Stimulated activated naive CD8-positive, alpha-beta T cell treated with anti-CD3 and anti-CD28 coated beads, Interleukin-15, amount 100 ng/mL, for 72 hours (primary cell): ENCODE results near the gene HAUS2.
"Not testable (repeated sequence)": the region's sequence is repeated elsewhere in the genome, so short reads cannot be mapped to it uniquely, and the experiment has no call there.

Experiments
- ATAC-seq: fragments of 150-1000 bp; cut with Tn5 transposase; 2 replicates; pipeline ENCODE4 v1.10.0; 2021; ENCODE audit warnings: mild to moderate bottlenecking, moderate library complexity
- DNase-seq, 2 donors: peaks; one replicate each; pipeline ENCODE4 v3.0.0; 2021 to 2022
- H3K27ac Mint-ChIP-seq, 2 donors: one replicate each; pipeline ENCODE4 v1.8.0; 2022; ENCODE audit warnings: mild to moderate bottlenecking in 2 of 2, mixed read lengths in 2 of 2, moderate library complexity in 2 of 2
- H3K27me3 Mint-ChIP-seq: one replicate; pipeline ENCODE4 v1.8.0; 2022; ENCODE audit warnings: mixed read lengths
- H3K4me1 Mint-ChIP-seq: one replicate; pipeline ENCODE4 v1.8.0; 2022; ENCODE audit warnings: mild to moderate bottlenecking, mixed read lengths
- H3K4me3 Mint-ChIP-seq, 2 donors: one replicate each; pipeline ENCODE4 v1.8.0; 2022; ENCODE audit warnings: mild to moderate bottlenecking in 2 of 2, mixed read lengths in 2 of 2, moderate library complexity in 1 of 2
- H3K9me3 Mint-ChIP-seq, 2 donors: one replicate each; pipeline ENCODE4 v1.8.0; 2022; ENCODE audit warnings: mixed read lengths in 2 of 2

Gene HAUS2

GRCh38 chr15:42549741-42550392 lies 1.2 kb downstream of the HAUS2 start:
- ATAC-seq (no peak), DNase-seq (no peak)
- H3K27me3 Mint-ChIP-seq, result no peaks in the 10 kb centered on the region
- peaks cover 71% of the 10 kb centered on the region for H3K4me1 Mint-ChIP-seq
- no peaks in the 10 kb centered on the region for H3K9me3 Mint-ChIP-seq
- peak overlapping the region; percentile 91 to 96 for H3K4me3 Mint-ChIP-seq
- peak overlapping the region; percentile 0 to 12 for H3K27ac Mint-ChIP-seq

GRCh38 chr15:42553554-42553953 lies 4.9 kb downstream of the HAUS2 start:
- ATAC-seq (no peak), DNase-seq (no peak)
- Mint-ChIP-seq H3K27ac (no peak overlapping the region), H3K9me3 (no peaks in the 10 kb centered on the region), H3K4me3 (no peak overlapping the region), H3K4me1 (peaks cover 49% of the 10 kb centered on the region), H3K27me3 (no peaks in the 10 kb centered on the region)

GRCh38 chr15:42556550-42557207 lies 8.0 kb downstream of the HAUS2 start:
- H3K27me3 Mint-ChIP-seq, H3K9me3 Mint-ChIP-seq, H3K27ac Mint-ChIP-seq, H3K4me3 Mint-ChIP-seq, ATAC-seq, DNase-seq: not testable (repeated sequence)
- H3K4me1 Mint-ChIP-seq, result peaks cover 27% of the 10 kb centered on the region

- no peaks in the 10 kb centered on the region for H3K27me3 Mint-ChIP-seq
- peaks cover 11% of the 10 kb centered on the region for H3K4me1 Mint-ChIP-seq
- H3K27ac Mint-ChIP-seq, result no peak overlapping the region
- ATAC-seq (no peak), DNase-seq (no peak)
- H3K9me3 Mint-ChIP-seq, result no peaks in the 10 kb centered on the region
- H3K4me3 Mint-ChIP-seq, result no peak overlapping the region
Observed at GRCh38 chr15:42558739-42559138, 10.1 kb downstream of the HAUS2 start.

GRCh38 chr15:42575188-42576039 lies 26.8 kb downstream of the HAUS2 start, which contains the start of gene STARD9:
Gene STARD9, plus strand, starts transcription at chr15:42575606. Its CDS starts 110 bp downstream, at chr15:42575716.
- DNase-seq (peak; percentile 96 to 97), ATAC-seq (peak; percentile 93)
- peak within 1 kb of the TSS; percentile 92 to 93 for H3K4me3 Mint-ChIP-seq
- H3K9me3 Mint-ChIP-seq, result no peaks in the 10 kb centered on the region
- peaks cover 38% of the 10 kb centered on the region for H3K4me1 Mint-ChIP-seq
- H3K27me3 Mint-ChIP-seq, result no peaks in the 10 kb centered on the region
- peak within 1 kb of the TSS; percentile 85 to 94 for H3K27ac Mint-ChIP-seq

- Mint-ChIP-seq H3K4me3 (peak overlapping the region; percentile 92 to 93), H3K9me3 (no peaks in the 10 kb centered on the region), H3K27me3 (no peaks in the 10 kb centered on the region), H3K27ac (peak overlapping the region in 1 of 2 donors; percentile 94), H3K4me1 (peaks cover 45% of the 10 kb centered on the region)
- DNase-seq, result peak in 1 of 2 donors; percentile 13
- ATAC-seq, result no peak
Observed at GRCh38 chr15:42576040-42576594, 27.5 kb downstream of the HAUS2 start.

- Mint-ChIP-seq H3K4me1 (peaks cover 51% of the 10 kb centered on the region), H3K4me3 (peak overlapping the region; percentile 92 to 93), H3K9me3 (no peaks in the 10 kb centered on the region), H3K27ac (no peak overlapping the region), H3K27me3 (no peaks in the 10 kb centered on the region)
- no peak for ATAC-seq
- DNase-seq, result no peak
Observed at GRCh38 chr15:42576776-42577175, 28.1 kb downstream of the HAUS2 start.

- peaks cover 59% of the 10 kb centered on the region for H3K4me1 Mint-ChIP-seq
- no peak for DNase-seq
- no peaks in the 10 kb centered on the region for H3K27me3 Mint-ChIP-seq
- no peak for ATAC-seq
- H3K4me3 Mint-ChIP-seq, result no peak overlapping the region
- H3K27ac Mint-ChIP-seq, result no peak overlapping the region
- H3K9me3 Mint-ChIP-seq, result no peaks in the 10 kb centered on the region
Observed at GRCh38 chr15:42577514-42578031, 28.9 kb downstream of the HAUS2 start.

- DNase-seq (no peak), ATAC-seq (no peak)
- Mint-ChIP-seq H3K27ac (no peak overlapping the region), H3K9me3 (no peaks in the 10 kb centered on the region), H3K4me3 (no peak overlapping the region), H3K27me3 (no peaks in the 10 kb centered on the region), H3K4me1 (peaks cover 67% of the 10 kb centered on the region)
Observed at GRCh38 chr15:42578984-42579537, 30.4 kb downstream of the HAUS2 start.

GRCh38 chr15:42581272-42581730 lies 32.7 kb downstream of the HAUS2 start:
- Mint-ChIP-seq H3K4me3 (peak overlapping the region; percentile 82 to 83), H3K4me1 (peaks cover 55% of the 10 kb centered on the region), H3K27me3 (no peaks in the 10 kb centered on the region), H3K27ac (peak overlapping the region in 1 of 2 donors; percentile 14), H3K9me3 (no peaks in the 10 kb centered on the region)
- ATAC-seq, result peak; percentile 99
- peak; percentile 75 to 79 for DNase-seq

- ATAC-seq, result no peak
- no peaks in the 10 kb centered on the region for H3K27me3 Mint-ChIP-seq
- H3K4me1 Mint-ChIP-seq, result peaks cover 44% of the 10 kb centered on the region
- H3K4me3 Mint-ChIP-seq, result no peak overlapping the region
- H3K9me3 Mint-ChIP-seq, result no peaks in the 10 kb centered on the region
- DNase-seq, result no peak
- H3K27ac Mint-ChIP-seq, result no peak overlapping the region
Observed at GRCh38 chr15:42582569-42583375, 34.1 kb downstream of the HAUS2 start.

GRCh38 chr15:42584031-42584765 lies 35.6 kb downstream of the HAUS2 start:
- ATAC-seq, result no peak
- H3K27me3 Mint-ChIP-seq, result no peaks in the 10 kb centered on the region
- H3K4me3 Mint-ChIP-seq, result no peak overlapping the region

GRCh38 chr15:42590619-42591237 lies 42.1 kb downstream of the HAUS2 start:
- peaks cover 9% of the 10 kb centered on the region for H3K4me1 Mint-ChIP-seq
- no peak overlapping the region for H3K4me3 Mint-ChIP-seq
- no peak for DNase-seq
- no peaks in the 10 kb centered on the region for H3K27me3 Mint-ChIP-seq
- ATAC-seq, result no peak
- no peak overlapping the region for H3K27ac Mint-ChIP-seq
- no peaks in the 10 kb centered on the region for H3K9me3 Mint-ChIP-seq

More at GRCh38 chr15:42584031-42584765, 35.6 kb downstream of the HAUS2 start:
- no peak for DNase-seq
- Mint-ChIP-seq H3K4me1 (peaks cover 43% of the 10 kb centered on the region), H3K27ac (no peak overlapping the region), H3K9me3 (no peaks in the 10 kb centered on the region)
